Stimulated activated CD4-positive, alpha-beta T cell treated with anti-CD3 and anti-CD28 coated beads, Interleukin-2, amount 100 ng/mL, for 4 hours (primary cell): ENCODE measurements around the gene CASKIN1.

Experiments used
- DNase-seq: peaks from one replicate; pipeline ENCODE4 v3.0.0-alpha.2; 2020; ENCODE audit warnings: low read depth

CASKIN1 gene

GRCh38 chr16:2156849-2157224 is 39.6 kb downstream of the CASKIN1 start:
- no peak for DNase-seq

GRCh38 chr16:2155977-2156848 is 40.2 kb downstream of the CASKIN1 start:
- no peak for DNase-seq

- peak; percentile 96 for DNase-seq
Measured at GRCh38 chr16:2155091-2155950, 41.1 kb downstream of the CASKIN1 start, which contains the start of gene TRAF7. Gene TRAF7 (plus strand): TSS chr16:2155782. CDS start chr16:2163921, 8,139 bp downstream.

GRCh38 chr16:2154533-2155090 is 41.8 kb downstream of the CASKIN1 start:
- no peak for DNase-seq

GRCh38 chr16:2152695-2153506 is 43.5 kb downstream of the CASKIN1 start:
- no peak for DNase-seq

GRCh38 chr16:2151188-2152091 is 45.0 kb downstream of the CASKIN1 start:
- no peak for DNase-seq

- DNase-seq: no peak
Measured at GRCh38 chr16:2150418-2151187, 45.8 kb downstream of the CASKIN1 start.

GRCh38 chr16:2149630-2150417 is 46.6 kb downstream of the CASKIN1 start:
- DNase-seq: no peak

GRCh38 chr16:2148714-2149629 is 47.4 kb downstream of the CASKIN1 start:
- no peak for DNase-seq

GRCh38 chr16:2147981-2148671 is 48.3 kb downstream of the CASKIN1 start, which contains the start of gene RAB26:
Gene RAB26 (plus strand): TSS chr16:2148625. CDS start chr16:2148784, 159 bp downstream.
- peak; percentile 32 for DNase-seq

- no peak for DNase-seq
Measured at GRCh38 chr16:2147378-2147777, 49.0 kb downstream of the CASKIN1 start.

- DNase-seq: no peak
Measured at GRCh38 chr16:2145843-2146242, 50.6 kb downstream of the CASKIN1 start.

GRCh38 chr16:2143878-2144485 is 52.4 kb downstream of the CASKIN1 start:
- no peak for DNase-seq

GRCh38 chr16:2142942-2143877 is 53.2 kb downstream of the CASKIN1 start:
- no peak for DNase-seq

GRCh38 chr16:2135770-2136490 is 60.5 kb downstream of the CASKIN1 start, which contains the start of gene PKD1:
Gene PKD1 (minus strand): TSS chr16:2135898. CDS start chr16:2135689, 209 bp downstream.
- DNase-seq: peak; percentile 99
